ENCODE data around the gene HSPA12B. TPM values are rescaled to one million over a fixed set of nuclear protein-coding genes. Genes with fewer than 3 reads are reported as not detected.

The HSPA12B gene
- polyA plus RNA-seq, 2 donors: 2.0 to 2.3 TPM

- no peak overlapping the region for H3K27ac ChIP-seq (ENCODE audit: low read depth in 2 of 2, low read length in 1 of 2)
- no peaks in the 10 kb centered on the region for H3K27me3 ChIP-seq (ENCODE audit: control insufficient read depth in 1 of 2, insufficient read depth in 2 of 2, low read length in 2 of 2)
- no peak overlapping the region for H3K4me3 ChIP-seq (ENCODE audit: low read depth in 1 of 2, low read length in 2 of 2)
- H3K9me3 ChIP-seq (ENCODE audit: control insufficient read depth in 2 of 2, insufficient read depth in 1 of 2, low read depth in 1 of 2, low read length in 1 of 2): peaks cover 3 to 6% of the 10 kb centered on the region in 2 donors
- WGBS, 2 donors: 87 to 92% methylated on average over 23 of the region's 23 CpGs
- H3K4me1 ChIP-seq (ENCODE audit: control insufficient read depth in 2 of 2, insufficient read depth in 2 of 2, low read length in 1 of 2): no peaks in the 10 kb centered on the region
- H3K36me3 ChIP-seq (ENCODE audit: control insufficient read depth in 2 of 2, insufficient read depth in 2 of 2, low read length in 1 of 2): no peaks in the 10 kb centered on the region
Observed at GRCh38 chr20:3692706-3693294, 39.7 kb upstream of the HSPA12B start.

DNA sequence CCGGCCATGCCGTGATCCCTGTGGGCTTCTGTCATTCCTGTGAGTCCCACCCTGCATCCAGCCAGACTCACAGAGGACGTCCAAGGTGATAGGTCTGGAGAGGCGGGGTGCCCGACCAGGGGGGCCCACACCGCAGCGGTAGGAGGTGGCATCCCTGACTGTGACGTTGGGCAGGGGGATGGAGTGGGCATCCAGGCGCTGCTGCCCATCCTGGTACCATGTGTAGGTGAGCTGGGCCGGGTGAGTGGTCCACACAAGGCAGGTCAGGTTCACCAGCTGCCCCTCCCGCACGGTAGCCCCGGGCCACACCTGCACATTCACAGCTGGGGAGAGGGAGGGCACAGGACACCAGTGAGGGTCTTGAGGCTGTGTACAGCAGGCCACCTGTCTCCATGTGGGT is 39.1 kb upstream of the HSPA12B start:
- H3K4me1 ChIP-seq (ENCODE audit: control insufficient read depth in 2 of 2, insufficient read depth in 2 of 2, low read length in 1 of 2): peaks cover 0 to 4% of the 10 kb centered on the region in 2 donors
- H3K36me3 ChIP-seq (ENCODE audit: control insufficient read depth in 2 of 2, insufficient read depth in 2 of 2, low read length in 1 of 2): no peaks in the 10 kb centered on the region
- H3K9me3 ChIP-seq (ENCODE audit: control insufficient read depth in 2 of 2, insufficient read depth in 1 of 2, low read depth in 1 of 2, low read length in 1 of 2): peaks cover 3 to 6% of the 10 kb centered on the region in 2 donors
- 82 to 90% methylated on average over 13 of the region's 13 CpGs for WGBS, 2 donors
- H3K27me3 ChIP-seq (ENCODE audit: control insufficient read depth in 1 of 2, insufficient read depth in 2 of 2, low read length in 2 of 2): no peaks in the 10 kb centered on the region
- no peak overlapping the region for H3K4me3 ChIP-seq (ENCODE audit: low read depth in 1 of 2, low read length in 2 of 2)
- H3K27ac ChIP-seq (ENCODE audit: low read depth in 2 of 2, low read length in 1 of 2): no peak overlapping the region

DNA sequence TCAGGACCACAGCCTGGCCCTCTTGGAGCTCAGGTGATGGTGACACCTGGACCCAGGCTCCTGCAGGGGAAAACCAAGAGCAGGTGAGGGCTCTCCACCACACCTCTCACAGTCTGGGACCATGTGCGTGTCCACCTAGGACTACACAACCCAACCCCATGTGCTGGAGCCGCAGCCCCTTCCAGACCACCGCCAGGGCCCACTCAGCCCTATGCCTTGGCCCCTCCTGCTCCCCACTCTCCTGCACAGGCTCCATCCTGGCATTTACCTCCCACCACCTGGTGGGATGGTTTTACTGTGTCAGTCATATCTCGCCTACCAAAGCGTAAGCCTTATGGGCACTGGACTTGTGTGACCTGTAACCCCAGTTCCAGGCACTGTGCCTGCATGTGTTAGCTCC is 37.6 kb upstream of the HSPA12B start:
- WGBS, 2 donors: 95 to 96% methylated on average over 5 of the region's 5 CpGs
- Histone ChIP-seq H3K36me3 (ENCODE audit: control insufficient read depth in 2 of 2, insufficient read depth in 2 of 2, low read length in 1 of 2) (no peaks in the 10 kb centered on the region), H3K27ac (ENCODE audit: low read depth in 2 of 2, low read length in 1 of 2) (no peak overlapping the region)

GRCh38 chr20:3696200-3696599 is 36.3 kb upstream of the HSPA12B start:
- Histone ChIP-seq H3K27ac (ENCODE audit: low read depth in 2 of 2, low read length in 1 of 2) (no peak overlapping the region), H3K4me3 (ENCODE audit: low read depth in 1 of 2, low read length in 2 of 2) (no peak overlapping the region), H3K9me3 (ENCODE audit: control insufficient read depth in 2 of 2, insufficient read depth in 1 of 2, low read depth in 1 of 2, low read length in 1 of 2) (peaks cover 3 to 6% of the 10 kb centered on the region in 2 donors), H3K27me3 (ENCODE audit: control insufficient read depth in 1 of 2, insufficient read depth in 2 of 2, low read length in 2 of 2) (no peaks in the 10 kb centered on the region), H3K36me3 (ENCODE audit: control insufficient read depth in 2 of 2, insufficient read depth in 2 of 2, low read length in 1 of 2) (no peaks in the 10 kb centered on the region), H3K4me1 (ENCODE audit: control insufficient read depth in 2 of 2, insufficient read depth in 2 of 2, low read length in 1 of 2) (peaks cover 0 to 4% of the 10 kb centered on the region in 2 donors)
- WGBS, 2 donors: 82 to 88% methylated on average over 1 of the region's 1 CpG

More for the DNA sequence above, 37.6 kb upstream of the HSPA12B start:
- Histone ChIP-seq H3K4me3 (ENCODE audit: low read depth in 1 of 2, low read length in 2 of 2) (no peak overlapping the region), H3K9me3 (ENCODE audit: control insufficient read depth in 2 of 2, insufficient read depth in 1 of 2, low read depth in 1 of 2, low read length in 1 of 2) (peaks cover 3 to 6% of the 10 kb centered on the region in 2 donors), H3K4me1 (ENCODE audit: control insufficient read depth in 2 of 2, insufficient read depth in 2 of 2, low read length in 1 of 2) (peaks cover 0 to 4% of the 10 kb centered on the region in 2 donors), H3K27me3 (ENCODE audit: control insufficient read depth in 1 of 2, insufficient read depth in 2 of 2, low read length in 2 of 2) (no peaks in the 10 kb centered on the region)

GRCh38 chr20:3696745-3697587 is 35.5 kb upstream of the HSPA12B start:
- WGBS, 2 donors: 82 to 87% methylated on average over 15 of the region's 15 CpGs
- Histone ChIP-seq H3K27ac (ENCODE audit: low read depth in 2 of 2, low read length in 1 of 2) (no peak overlapping the region), H3K4me3 (ENCODE audit: low read depth in 1 of 2, low read length in 2 of 2) (no peak overlapping the region), H3K27me3 (ENCODE audit: control insufficient read depth in 1 of 2, insufficient read depth in 2 of 2, low read length in 2 of 2) (no peaks in the 10 kb centered on the region), H3K9me3 (ENCODE audit: control insufficient read depth in 2 of 2, insufficient read depth in 1 of 2, low read depth in 1 of 2, low read length in 1 of 2) (peaks cover 3 to 6% of the 10 kb centered on the region in 2 donors), H3K36me3 (ENCODE audit: control insufficient read depth in 2 of 2, insufficient read depth in 2 of 2, low read length in 1 of 2) (no peaks in the 10 kb centered on the region), H3K4me1 (ENCODE audit: control insufficient read depth in 2 of 2, insufficient read depth in 2 of 2, low read length in 1 of 2) (peaks cover 0 to 4% of the 10 kb centered on the region in 2 donors)

DNA sequence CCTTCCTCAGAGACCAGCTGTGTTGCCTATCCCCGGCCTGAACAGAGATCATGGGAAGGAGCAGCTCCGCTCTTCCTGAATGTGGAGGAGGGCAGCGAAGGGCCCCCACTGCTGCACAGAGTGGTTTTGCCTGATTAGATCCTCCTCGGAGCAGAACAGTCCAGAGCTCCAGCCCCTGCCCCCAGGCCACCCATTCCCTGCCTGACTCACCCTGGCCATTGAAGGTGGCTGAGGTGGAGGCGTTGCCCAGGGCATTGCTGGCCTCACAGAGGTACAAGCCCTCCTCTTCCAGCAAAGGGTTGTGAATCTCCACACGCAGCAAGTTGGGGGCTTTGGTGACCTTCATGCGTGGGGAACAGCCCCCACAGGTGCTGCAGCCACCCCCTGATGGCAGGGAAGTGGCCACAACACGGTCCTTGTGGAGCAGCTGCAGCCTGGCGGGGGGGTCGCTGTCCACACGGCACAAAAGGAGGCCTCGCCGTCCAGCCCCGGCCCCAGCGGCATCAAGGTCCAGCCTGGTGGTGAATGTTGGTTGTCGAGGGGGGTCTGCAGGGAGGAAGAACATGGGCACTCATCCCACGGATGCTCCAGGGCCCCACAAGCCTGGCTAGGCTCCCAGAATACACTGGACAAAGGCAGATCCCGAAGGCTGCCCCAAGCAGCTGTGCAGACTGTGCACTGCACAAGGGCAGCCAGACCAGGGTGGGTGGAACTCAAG is 34.7 kb upstream of the HSPA12B start:
- H3K27me3 ChIP-seq (ENCODE audit: control insufficient read depth in 1 of 2, insufficient read depth in 2 of 2, low read length in 2 of 2): no peaks in the 10 kb centered on the region
- H3K27ac ChIP-seq (ENCODE audit: low read depth in 2 of 2, low read length in 1 of 2): no peak overlapping the region
- H3K9me3 ChIP-seq (ENCODE audit: control insufficient read depth in 2 of 2, insufficient read depth in 1 of 2, low read depth in 1 of 2, low read length in 1 of 2): peaks cover 3 to 6% of the 10 kb centered on the region in 2 donors
- no peak overlapping the region for H3K4me3 ChIP-seq (ENCODE audit: low read depth in 1 of 2, low read length in 2 of 2)
- no peaks in the 10 kb centered on the region for H3K36me3 ChIP-seq (ENCODE audit: control insufficient read depth in 2 of 2, insufficient read depth in 2 of 2, low read length in 1 of 2)
- H3K4me1 ChIP-seq (ENCODE audit: control insufficient read depth in 2 of 2, insufficient read depth in 2 of 2, low read length in 1 of 2): peaks cover 0 to 4% of the 10 kb centered on the region in 2 donors
- 76 to 79% methylated on average over 18 of the region's 18 CpGs for WGBS, 2 donors

DNA sequence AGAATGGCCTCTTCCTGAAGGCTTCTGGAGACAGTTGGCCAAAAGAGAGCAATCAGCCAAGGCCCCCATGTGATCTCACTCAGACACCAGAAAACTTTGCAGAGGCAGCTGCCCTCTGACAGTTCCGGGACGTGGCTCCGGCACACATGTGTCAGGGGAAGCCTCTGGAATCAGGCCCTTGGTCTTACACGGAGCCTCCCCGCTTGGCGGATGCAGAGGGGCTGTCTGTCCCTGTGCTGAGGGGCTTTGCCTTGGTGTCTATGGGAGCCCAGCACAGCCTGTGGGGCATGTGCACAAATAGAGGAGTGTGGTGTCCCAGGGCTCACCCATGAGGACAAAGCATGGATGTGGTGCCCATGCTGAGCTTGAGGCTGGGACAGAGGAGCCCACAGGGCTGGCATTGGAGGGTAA is 33.9 kb upstream of the HSPA12B start:
- peaks cover 3 to 6% of the 10 kb centered on the region in 2 donors for H3K9me3 ChIP-seq (ENCODE audit: control insufficient read depth in 2 of 2, insufficient read depth in 1 of 2, low read depth in 1 of 2, low read length in 1 of 2)
- WGBS, 2 donors: 75 to 76% methylated on average over 6 of the region's 6 CpGs
- H3K4me1 ChIP-seq (ENCODE audit: control insufficient read depth in 2 of 2, insufficient read depth in 2 of 2, low read length in 1 of 2): peaks cover 0 to 4% of the 10 kb centered on the region in 2 donors
- H3K4me3 ChIP-seq (ENCODE audit: low read depth in 1 of 2, low read length in 2 of 2): no peak overlapping the region
- H3K27ac ChIP-seq (ENCODE audit: low read depth in 2 of 2, low read length in 1 of 2): no peak overlapping the region
- no peaks in the 10 kb centered on the region for H3K36me3 ChIP-seq (ENCODE audit: control insufficient read depth in 2 of 2, insufficient read depth in 2 of 2, low read length in 1 of 2)
- H3K27me3 ChIP-seq (ENCODE audit: control insufficient read depth in 1 of 2, insufficient read depth in 2 of 2, low read length in 2 of 2): no peaks in the 10 kb centered on the region

- 89 to 92% methylated on average over 15 to 16 of the region's 16 CpGs for WGBS, 2 donors
- no peak overlapping the region for H3K27ac ChIP-seq (ENCODE audit: low read depth in 2 of 2, low read length in 1 of 2)
- H3K36me3 ChIP-seq (ENCODE audit: control insufficient read depth in 2 of 2, insufficient read depth in 2 of 2, low read length in 1 of 2): no peaks in the 10 kb centered on the region
- H3K9me3 ChIP-seq (ENCODE audit: control insufficient read depth in 2 of 2, insufficient read depth in 1 of 2, low read depth in 1 of 2, low read length in 1 of 2): peaks cover 3 to 6% of the 10 kb centered on the region in 2 donors
- no peak overlapping the region for H3K4me3 ChIP-seq (ENCODE audit: low read depth in 1 of 2, low read length in 2 of 2)
- H3K4me1 ChIP-seq (ENCODE audit: control insufficient read depth in 2 of 2, insufficient read depth in 2 of 2, low read length in 1 of 2): peaks cover 0 to 4% of the 10 kb centered on the region in 2 donors
- no peaks in the 10 kb centered on the region for H3K27me3 ChIP-seq (ENCODE audit: control insufficient read depth in 1 of 2, insufficient read depth in 2 of 2, low read length in 2 of 2)
Observed at GRCh38 chr20:3699037-3699436, 33.4 kb upstream of the HSPA12B start.

DNA sequence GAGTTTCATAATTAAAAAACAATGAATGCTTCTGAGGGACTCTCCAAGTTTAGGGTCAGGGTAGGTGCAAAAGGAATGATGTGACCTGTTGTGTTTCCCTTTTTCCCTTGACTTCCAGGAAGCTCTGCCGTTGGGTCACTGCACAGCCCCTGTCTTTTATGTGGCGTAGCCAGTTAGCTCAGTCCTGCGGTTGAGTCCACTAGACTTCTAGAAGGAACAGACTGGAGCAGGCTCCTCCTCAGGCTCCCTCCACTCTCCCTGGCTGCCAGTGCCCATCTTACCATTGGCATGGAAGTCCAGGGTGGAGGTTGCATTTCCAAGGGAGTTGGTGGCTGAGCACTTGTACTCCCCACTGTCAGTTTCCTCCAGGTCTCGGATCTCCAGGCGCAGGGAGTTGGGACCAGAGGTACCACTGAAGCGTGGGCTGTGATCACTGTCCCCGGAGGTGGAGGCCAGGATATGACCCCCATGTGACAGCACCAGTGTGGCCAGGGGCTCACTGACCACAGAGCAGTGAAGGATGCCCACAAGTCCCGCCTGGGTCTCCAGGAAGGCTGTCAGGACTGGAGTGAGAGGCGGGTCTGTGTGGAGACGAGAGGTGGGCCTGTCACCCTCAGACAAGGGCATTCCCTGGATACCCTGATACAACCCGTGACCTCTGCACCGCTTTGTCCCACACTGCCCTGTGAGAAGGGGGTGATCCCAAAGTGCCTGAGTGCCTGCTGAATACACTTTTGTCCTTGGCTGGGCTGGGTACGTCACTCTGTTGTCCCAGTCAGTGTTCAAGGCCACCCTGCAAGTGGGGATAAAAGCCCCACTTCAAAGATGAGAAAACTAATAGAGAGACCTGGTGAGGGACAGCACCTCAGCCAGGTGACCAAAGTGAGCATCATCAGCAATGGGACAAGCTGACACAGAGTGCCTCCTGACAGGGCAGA is 31.2 kb upstream of the HSPA12B start:
- Histone ChIP-seq H3K4me1 (ENCODE audit: control insufficient read depth in 2 of 2, insufficient read depth in 2 of 2, low read length in 1 of 2) (peaks cover 0 to 4% of the 10 kb centered on the region in 2 donors), H3K36me3 (ENCODE audit: control insufficient read depth in 2 of 2, insufficient read depth in 2 of 2, low read length in 1 of 2) (no peaks in the 10 kb centered on the region), H3K4me3 (ENCODE audit: low read depth in 1 of 2, low read length in 2 of 2) (no peak overlapping the region), H3K27me3 (ENCODE audit: control insufficient read depth in 1 of 2, insufficient read depth in 2 of 2, low read length in 2 of 2) (no peaks in the 10 kb centered on the region), H3K9me3 (ENCODE audit: control insufficient read depth in 2 of 2, insufficient read depth in 1 of 2, low read depth in 1 of 2, low read length in 1 of 2) (peaks cover 3 to 5% of the 10 kb centered on the region in 2 donors), H3K27ac (ENCODE audit: low read depth in 2 of 2, low read length in 1 of 2) (no peak overlapping the region)
- WGBS, 2 donors: 82 to 91% methylated on average over 13 of the region's 13 CpGs
